Kidney (tissue), 14 donors: ENCODE results near the gene KANK3. TPM values are rescaled to one million over a fixed set of nuclear protein-coding genes. Genes with fewer than 3 reads are reported as not detected.

ENCODE experiments used
- DNase-seq, 5 donors: peaks; one replicate each; pipeline ENCODE4 v3.0.0-alpha.2; 2013 to 2020
- FAIRE-seq: peaks from 2 replicates; lab custom pipeline; 2012; peaks lifted over from hg19 to GRCh38; lab: Jason Lieb, UNC
- H3K27ac ChIP-seq, 2 donors: one replicate each; pipeline ENCODE4 v1.7.0; 2013; ENCODE audit warnings: low read depth in 2 of 2, low read length in 2 of 2, inconsistent platforms in 1 of 2
- H3K27me3 ChIP-seq: one replicate; pipeline ENCODE4 v1.7.1; 2013; ENCODE audit warnings: low read length, inconsistent platforms; ENCODE audit not compliant: control insufficient read depth, insufficient read depth
- H3K36me3 ChIP-seq, 3 donors: one replicate each; pipeline versions ENCODE4 v1.7.0 to v1.7.1; 2013; ENCODE audit warnings: low read length in 3 of 3, control low read depth in 1 of 3, inconsistent platforms in 1 of 3; ENCODE audit not compliant: insufficient read depth in 3 of 3, control insufficient read depth in 2 of 3
- H3K4me1 ChIP-seq, 3 donors: one replicate each; pipeline versions ENCODE4 v1.7.0 to v1.7.1; 2013; ENCODE audit warnings: low read length in 3 of 3, inconsistent platforms in 1 of 3, low read depth in 1 of 3; ENCODE audit not compliant: control insufficient read depth in 2 of 3, insufficient read depth in 2 of 3
- H3K4me3 ChIP-seq, 3 donors: one replicate each; pipeline versions ENCODE4 v1.7.0 to v1.8.1; 2013; ENCODE audit warnings: low read length in 3 of 3, control low read depth in 1 of 3, inconsistent platforms in 1 of 3
- H3K9ac ChIP-seq, 3 donors: one replicate each; pipeline versions ENCODE4 v1.7.0 to v1.7.1; 2013; ENCODE audit warnings: low read length in 3 of 3, control low read depth in 1 of 3, inconsistent platforms in 1 of 3
- H3K9me3 ChIP-seq, 3 donors: one replicate each; pipeline versions ENCODE4 v1.7.0 to v1.7.1; 2013; ENCODE audit warnings: low read length in 3 of 3, control low read depth in 1 of 3, inconsistent platforms in 1 of 3; ENCODE audit not compliant: control insufficient read depth in 2 of 3, insufficient read depth in 1 of 3
- CTCF ChIP-seq: IDR thresholded peaks from 3 replicates; pipeline ENCODE4 v1.5.1; 2012; ENCODE audit warnings: mild to moderate bottlenecking, moderate library complexity, borderline replicate concordance; ENCODE audit not compliant: insufficient read depth; ENCODE audit errors: extremely low read depth
- intact Hi-C: fragments of 100-400 bp; cut with DNase I; formaldehyde crosslinking; loops from one replicate; pipeline ENCODE4 v1.11.1; 2022
- polyA plus RNA-seq: library from polyadenylated mRNA; stranded (reverse); fragments of 350-450 nt; fragmentation: Illumina TruSeq; extraction: RNeasy Lipid Tissue Mini Kit (QIAGEN cat#74804); gene quantifications from one replicate; pipeline ENCODE4 v1.2.3, GENCODE V29; 2014; ENCODE audit warnings: low read depth, low replicate concordance; ENCODE audit not compliant: insufficient read depth
- total RNA-seq: library from RNA; stranded (reverse); fragmentation: NEBNext Ultra II Directional; extraction: Animal tissue kit (Norgen Biotek cat#: 25700); gene quantifications from one replicate; pipeline ENCODE4 v1.2.1, GENCODE V29; 2021
- donor health status: control.
- donor health status: control.
- donor health status: control.
- donor health status: control.
- donor health status: control.
- donor health status: DM: yes; HTN: yes; CAD: no.
- donor health status: Normal renal cell carcinoma (clear cell type).

KANK3 gene
- total and polyA plus RNA-seq, 2 donors from 2014 or later, result 15.0 to 26.6 TPM

- TF ChIP-seq CTCF, result no peak
- Histone ChIP-seq H3K4me1 (peaks cover 0 to 34% (median 14%) of the 10 kb centered on the region in 3 donors), H3K9ac (peak overlapping the region in 2 of 3 donors; percentile 60 to 65), H3K27ac (peak overlapping the region; percentile 92 to 94), H3K27me3 (no peaks in the 10 kb centered on the region), H3K9me3 (no peaks in the 10 kb centered on the region), H3K4me3 (peak overlapping the region; percentile 49 to 58 (median 50)), H3K36me3 (no peaks in the 10 kb centered on the region)
- intact Hi-C loops, result no loop called here
- no peak for FAIRE-seq
- DNase-seq, result peak in 2 of 5 donors; percentile 64 to 81
Measured at GRCh38 chr19:8391198-8392016, 48.3 kb upstream of the KANK3 start.

- Histone ChIP-seq H3K36me3 (no peaks in the 10 kb centered on the region), H3K4me1 (peaks cover 0 to 34% (median 14%) of the 10 kb centered on the region in 3 donors), H3K4me3 (peak overlapping the region; percentile 49 to 85 (median 58)), H3K9ac (peak overlapping the region in 2 of 3 donors; percentile 92 to 98), H3K27ac (peak overlapping the region; percentile 99 to 100), H3K27me3 (no peaks in the 10 kb centered on the region), H3K9me3 (no peaks in the 10 kb centered on the region)
- intact Hi-C loops, result no loop called here
- FAIRE-seq, result no peak
- TF ChIP-seq CTCF, result no peak
- peak; percentile 96 to 98 (median 98) for DNase-seq
Measured at GRCh38 chr19:8390617-8390981, 47.5 kb upstream of the KANK3 start.

GRCh38 chr19:8389891-8390616, 47.0 kb upstream of the KANK3 start, which contains the start of gene RAB11B:
RAB11B (plus strand) TSS chr19:8390360; CDS start chr19:8390417, 57 bp downstream.
- peak within 1 kb of the TSS; percentile 99 to 100 for H3K27ac ChIP-seq
- peak within 1 kb of the TSS; percentile 85 to 88 (median 87) for H3K4me3 ChIP-seq
- TF ChIP-seq CTCF, result no peak
- peak; percentile 100 for DNase-seq
- H3K36me3 ChIP-seq, result no peaks in the 10 kb centered on the region
- H3K9me3 ChIP-seq, result no peaks in the 10 kb centered on the region
- H3K9ac ChIP-seq, result peak within 1 kb of the TSS; percentile 84 to 98 (median 92)
- H3K27me3 ChIP-seq, result no peaks in the 10 kb centered on the region
- peaks cover 0 to 34% (median 14%) of the 10 kb centered on the region in 3 donors for H3K4me1 ChIP-seq
- FAIRE-seq, result peak; percentile 98
- intact Hi-C loops, result no loop called here
